Activated CD8-positive, alpha-beta memory T cell treated with anti-CD3 and anti-CD28 coated beads, Interleukin-2, amount 50 U/mL, for 1 hour (primary cell): ENCODE measurements around the gene MGME1.
"Not testable (repeated sequence)": the region's sequence is repeated elsewhere in the genome, so short reads cannot be mapped to it uniquely, and the experiment has no call there.

Source experiments
- DNase-seq: peaks from one replicate; pipeline ENCODE4 v3.0.0-alpha.2; 2020; ENCODE audit errors: extremely low read depth

MGME1 gene

DNA sequence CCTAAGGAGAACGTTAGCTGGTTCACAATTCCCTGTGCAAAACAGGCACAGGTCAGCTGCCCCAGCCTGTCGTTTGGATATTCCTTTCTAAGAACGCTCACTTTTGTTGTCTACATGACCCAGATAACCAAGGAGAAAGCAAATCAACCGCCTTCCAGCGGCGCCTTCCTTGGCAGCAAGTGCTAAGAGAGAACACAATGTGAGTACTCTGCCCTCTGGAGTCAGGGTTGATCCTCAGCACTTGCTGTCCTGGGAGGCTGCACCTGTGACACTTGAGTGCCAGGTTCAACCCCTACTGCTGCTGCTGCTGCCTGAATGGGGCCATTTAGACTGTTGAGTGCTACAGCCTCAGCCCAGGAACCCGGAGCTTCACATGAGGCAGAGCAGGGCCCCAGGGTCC is 52.1 kb downstream of the MGME1 start:
- no peak for DNase-seq

DNA sequence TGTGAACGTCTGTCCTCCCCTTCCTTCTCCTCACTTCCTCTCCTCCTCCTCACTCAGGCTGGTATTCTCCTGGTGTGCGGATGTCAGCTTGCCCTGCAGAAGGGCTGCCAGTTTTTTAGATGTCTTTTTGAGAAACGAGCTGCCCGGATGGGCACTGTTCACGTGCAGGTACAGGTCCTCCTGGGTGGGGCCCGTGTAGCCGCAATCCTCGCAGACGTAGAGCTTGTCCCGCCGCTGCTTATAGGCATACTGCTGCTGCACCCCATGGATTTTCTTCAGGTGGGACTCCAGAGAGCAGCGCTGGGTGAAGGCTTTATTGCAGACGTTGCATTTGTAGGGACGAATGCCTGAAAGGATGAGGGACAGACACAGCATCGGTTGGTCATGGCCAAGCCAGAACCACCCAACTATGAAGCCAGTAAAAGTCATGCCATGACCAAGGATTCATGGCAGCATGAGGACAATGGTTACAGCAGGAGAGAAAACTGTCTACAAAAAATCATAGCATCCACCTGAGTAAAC is 55.8 kb downstream of the MGME1 start:
- DNase-seq: no peak

DNA sequence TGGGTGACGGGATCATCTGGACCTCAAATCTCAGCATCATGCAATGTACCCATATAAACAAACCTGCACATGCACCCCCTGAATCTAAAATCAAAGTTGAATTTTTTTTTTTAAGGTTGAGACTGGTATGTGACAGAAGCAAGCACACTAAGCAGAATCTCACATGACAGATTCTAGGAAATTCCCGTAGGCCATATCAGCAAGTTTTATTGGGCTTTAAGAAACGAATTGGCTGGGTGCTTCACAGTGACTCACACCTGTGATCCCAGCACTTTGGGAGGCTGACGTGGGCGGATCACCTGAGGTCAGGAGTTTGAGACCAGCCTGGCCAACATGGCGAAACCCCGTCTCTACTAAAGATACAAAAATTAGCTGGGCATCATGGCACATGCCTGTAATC is 58.2 kb downstream of the MGME1 start:
- DNase-seq: not testable (repeated sequence)

DNA sequence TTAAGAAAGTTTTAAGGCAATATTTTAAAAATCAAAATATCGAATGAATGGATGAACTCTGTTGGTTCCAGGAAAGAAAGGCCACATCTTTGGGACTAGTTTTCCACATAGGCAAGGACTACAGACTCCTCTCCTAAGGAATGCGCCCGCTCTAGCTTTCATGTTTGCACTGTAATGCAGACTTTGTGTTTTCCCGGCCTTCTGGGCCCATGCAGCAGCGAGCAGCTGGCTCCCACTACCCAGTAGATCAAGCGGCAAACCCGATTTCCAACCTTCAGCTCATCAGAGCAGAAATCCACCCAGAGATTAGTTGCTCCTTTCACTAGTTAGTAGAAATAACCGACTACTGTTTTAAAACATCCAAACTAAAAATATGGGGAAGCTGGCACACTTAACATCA is 61.2 kb downstream of the MGME1 start:
- no peak for DNase-seq

DNA sequence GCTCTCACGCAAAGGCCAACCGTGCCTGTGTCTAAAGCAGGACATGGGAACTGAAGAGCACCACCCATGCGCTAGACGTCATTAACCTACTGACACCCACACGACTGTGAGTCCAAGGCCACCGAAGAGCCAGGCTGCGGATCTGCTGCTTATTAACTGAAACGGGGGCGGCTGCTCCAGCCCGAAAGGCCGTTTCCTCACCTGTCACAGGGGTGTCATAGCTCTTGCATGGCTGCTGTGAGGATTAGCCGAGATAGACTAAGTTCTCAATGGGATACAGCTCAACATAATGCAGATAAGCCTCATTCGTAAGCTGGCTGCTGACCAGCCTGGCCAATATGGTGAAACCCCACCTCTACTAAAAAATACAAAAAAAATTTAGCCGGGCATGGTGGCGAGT is 62.2 kb downstream of the MGME1 start:
- no peak for DNase-seq

DNA sequence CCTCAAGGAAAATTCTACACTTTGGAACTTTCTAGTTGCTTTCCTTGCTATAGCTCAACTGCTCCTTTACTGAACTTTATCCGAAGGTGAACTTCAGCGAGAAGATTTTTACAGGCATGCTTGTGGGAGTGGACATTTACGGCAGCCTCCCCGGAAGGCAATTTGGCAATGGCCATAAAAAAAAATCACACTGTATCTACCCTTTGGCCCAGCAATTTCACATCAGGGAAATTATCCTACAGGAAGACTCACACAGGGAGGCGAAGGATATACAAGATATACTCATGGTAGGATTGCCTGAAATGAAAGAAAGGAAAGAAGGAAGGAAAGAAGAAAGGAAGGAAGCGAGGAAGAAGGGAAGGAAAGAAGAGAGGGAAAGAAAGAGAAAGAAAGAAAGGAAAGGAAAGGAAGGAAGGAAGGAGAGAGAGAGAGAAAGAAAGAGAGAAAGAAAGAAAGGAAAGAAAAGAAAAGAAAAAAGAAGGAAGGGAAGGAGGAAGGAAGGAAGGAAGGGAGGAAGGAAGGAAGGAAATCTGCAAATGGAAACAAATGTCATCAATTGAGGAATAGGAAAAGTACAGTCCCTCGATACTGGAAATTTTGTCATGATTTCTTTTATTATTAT is 63.2 kb downstream of the MGME1 start:
- DNase-seq: no peak

DNA sequence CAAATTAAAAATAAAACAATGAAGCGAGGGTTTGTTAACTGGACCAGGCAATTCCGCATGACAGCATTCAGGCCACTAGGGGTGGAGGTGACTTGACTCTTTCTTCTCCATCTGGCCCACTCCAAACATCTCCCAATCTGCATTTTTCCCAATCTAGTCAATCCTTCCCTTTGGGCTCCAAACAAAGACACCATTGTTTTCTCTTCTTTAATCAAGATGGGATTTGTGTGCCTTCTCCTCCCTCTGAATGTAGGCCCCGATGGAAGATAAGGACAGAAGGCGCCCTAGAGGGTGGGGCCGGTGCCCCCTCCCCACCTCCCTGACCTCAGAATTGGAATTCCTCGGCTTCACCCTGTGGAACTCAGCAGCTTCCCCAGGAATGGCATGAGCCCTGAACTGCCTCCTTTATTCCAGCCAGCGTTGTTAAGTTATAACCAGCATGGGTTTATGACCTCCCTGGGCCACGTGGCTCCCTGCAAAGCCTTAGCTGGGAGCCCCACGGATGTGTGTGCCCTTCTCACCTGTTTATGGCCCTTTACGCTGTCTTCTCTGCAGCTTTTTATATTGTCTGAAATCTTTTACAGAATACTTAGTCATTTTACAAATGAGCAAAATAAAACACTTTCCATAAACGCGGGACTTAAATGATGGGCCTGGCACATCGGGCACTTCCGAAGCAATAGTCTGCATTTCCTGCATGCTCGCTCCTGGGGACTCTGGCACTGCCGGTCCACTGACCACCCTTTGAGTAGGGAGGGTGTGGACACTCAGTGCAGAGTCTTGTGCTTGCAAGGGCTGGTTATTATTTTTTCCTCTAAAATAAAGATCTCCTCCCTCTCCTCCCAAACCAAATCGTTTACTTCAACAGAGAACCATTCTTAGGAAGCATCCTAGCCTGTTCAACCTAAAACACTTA is 64.4 kb downstream of the MGME1 start:
- no peak for DNase-seq

DNA sequence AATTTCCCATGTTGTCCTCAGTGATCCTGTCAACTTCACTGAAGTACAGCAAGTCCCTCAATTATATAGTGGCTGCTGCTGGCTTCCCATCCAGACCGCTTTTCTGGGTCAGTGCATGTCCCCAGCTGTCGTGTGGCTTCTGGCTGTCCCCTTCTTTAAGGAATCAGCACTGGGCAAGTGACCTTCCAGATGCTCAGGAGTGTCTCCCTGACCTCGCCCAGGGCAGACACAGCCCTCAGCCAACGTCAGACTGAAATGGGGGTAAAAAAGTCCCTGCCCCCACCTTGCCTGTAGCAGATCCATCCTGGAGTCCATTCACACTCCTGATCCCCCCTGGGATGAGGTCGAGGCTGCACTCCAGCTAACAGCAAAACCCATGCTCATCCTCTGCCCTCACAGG is 65.2 kb downstream of the MGME1 start:
- DNase-seq: no peak

DNA sequence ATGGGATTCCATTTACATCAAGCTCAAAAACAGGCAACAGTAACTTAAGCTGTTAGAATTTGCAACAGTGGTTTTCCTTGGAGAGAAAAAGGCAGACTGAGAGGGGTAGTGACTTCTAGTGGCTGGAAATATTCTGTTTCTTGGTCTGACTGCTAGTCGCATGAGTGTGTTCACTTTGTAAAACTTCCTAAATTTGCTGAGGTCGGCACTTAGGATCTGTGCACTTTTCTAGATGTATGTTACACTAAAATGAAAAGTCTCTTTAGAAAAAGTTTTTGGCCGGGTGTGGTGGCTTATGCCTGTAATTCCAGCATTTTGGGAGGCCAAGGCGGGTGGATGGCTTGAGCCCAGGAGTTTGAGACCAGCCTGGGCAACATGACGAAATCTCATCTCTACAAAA is 70.2 kb downstream of the MGME1 start:
- no peak for DNase-seq
